ENCODE measurements around the gene ATP7A. TPM values are rescaled to one million over a fixed set of nuclear protein-coding genes. Genes with fewer than 3 reads are reported as not detected.

The ATP7A gene
- total and polyA plus RNA-seq, 7 experiments from 2014 or later, result 5.4 to 17.4 (median 13.4) TPM

DNA sequence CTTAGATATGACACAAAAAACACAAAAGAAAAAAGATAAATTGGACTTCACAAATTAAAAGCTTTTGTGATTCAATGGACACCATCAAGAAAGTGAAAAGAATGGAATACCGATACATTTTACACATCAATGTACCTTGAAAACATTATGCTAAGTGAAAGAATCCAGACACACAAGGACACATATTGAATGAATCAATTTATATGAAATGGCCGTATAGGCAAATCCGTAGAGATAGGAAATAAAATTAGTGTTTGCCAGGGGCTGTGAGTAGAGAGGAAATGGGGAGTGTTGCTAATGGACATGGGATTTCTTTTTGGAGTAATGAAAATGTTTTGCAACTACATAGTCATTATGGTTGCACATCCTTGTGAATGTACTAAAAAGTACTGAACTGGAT, 55.9 kb downstream of the ATP7A start:
- ATAC-seq (no peak), DNase-seq (no peak)
- H3K4me1 ChIP-seq (ENCODE audit: control insufficient read depth in 2 of 2, insufficient read depth in 2 of 2, low read length in 2 of 2), result no peaks in the 10 kb centered on the region
- POLR2A ChIA-PET, result no interaction called here
- Mint-ChIP-seq H3K4me3 (no peak overlapping the region), H3K9me3 (peaks cover 0 to 3% (median 0%) of the 10 kb centered on the region in 11 donors), H3K4me1 (peaks cover 10 to 19% (median 13%) of the 10 kb centered on the region in 7 donors), H3K27ac (no peak overlapping the region), H3K27me3 (no peaks in the 10 kb centered on the region), H3K36me3 (peaks cover 0 to 28% (median 17%) of the 10 kb centered on the region in 5 donors)
- H3K36me3 ChIP-seq (ENCODE audit: control insufficient read depth in 2 of 3, insufficient read depth in 3 of 3, low read length in 3 of 3), result no peaks in the 10 kb centered on the region
- no peak overlapping the region for H3K4me3 ChIP-seq (ENCODE audit: low read length)
- intact Hi-C loops (cut with micrococcal nuclease), result no loop called here
- H3K9me3 ChIP-seq (ENCODE audit: control insufficient read depth in 2 of 3, low read length in 3 of 3), result no peaks in the 10 kb centered on the region
- no peak overlapping the region for H3K27ac ChIP-seq (ENCODE audit: low read depth, low read length)
- no peaks in the 10 kb centered on the region for H3K27me3 ChIP-seq (ENCODE audit: control insufficient read depth in 2 of 2, insufficient read depth in 2 of 2, low read length in 2 of 2)
- CTCF ChIA-PET, result no interaction called here

DNA sequence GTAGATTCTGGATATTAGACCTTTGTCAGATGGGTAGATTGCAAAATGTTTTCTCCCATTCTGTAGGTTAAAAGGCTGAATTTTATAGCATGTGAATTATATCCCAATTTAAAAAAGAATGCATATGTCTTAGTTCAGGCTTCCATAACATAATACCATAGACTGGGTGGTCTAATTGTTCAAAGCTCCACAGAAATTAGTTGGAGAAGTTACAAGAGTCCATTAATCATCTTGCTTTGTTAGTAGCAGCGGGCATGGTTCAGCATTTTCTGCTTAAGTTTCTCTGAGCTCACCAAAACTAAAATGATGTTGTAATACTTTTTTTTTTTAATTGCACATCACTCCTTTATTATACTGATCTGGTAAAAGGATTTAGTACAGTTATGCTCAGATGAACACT, 57.1 kb downstream of the ATP7A start:
- no peak for ATAC-seq
- H3K27ac ChIP-seq (ENCODE audit: low read depth, low read length), result no peak overlapping the region
- no peak for DNase-seq
- Mint-ChIP-seq H3K36me3 (peaks cover 0 to 27% (median 17%) of the 10 kb centered on the region in 5 donors), H3K27me3 (no peaks in the 10 kb centered on the region), H3K27ac (no peak overlapping the region), H3K9me3 (peaks cover 0 to 3% (median 0%) of the 10 kb centered on the region in 11 donors), H3K4me1 (peaks cover under 1 to 7% (median 2%) of the 10 kb centered on the region in 7 donors), H3K4me3 (no peak overlapping the region)
- no peaks in the 10 kb centered on the region for H3K9me3 ChIP-seq (ENCODE audit: control insufficient read depth in 2 of 3, low read length in 3 of 3)
- H3K4me3 ChIP-seq (ENCODE audit: low read length), result no peak overlapping the region
- CTCF ChIA-PET, result no interaction called here
- intact Hi-C loops (cut with micrococcal nuclease), result no loop called here
- POLR2A ChIA-PET, result no interaction called here
- H3K27me3 ChIP-seq (ENCODE audit: control insufficient read depth in 2 of 2, insufficient read depth in 2 of 2, low read length in 2 of 2), result no peaks in the 10 kb centered on the region
- H3K4me1 ChIP-seq (ENCODE audit: control insufficient read depth in 2 of 2, insufficient read depth in 2 of 2, low read length in 2 of 2), result no peaks in the 10 kb centered on the region
- H3K36me3 ChIP-seq (ENCODE audit: control insufficient read depth in 2 of 3, insufficient read depth in 3 of 3, low read length in 3 of 3), result no peaks in the 10 kb centered on the region

DNA sequence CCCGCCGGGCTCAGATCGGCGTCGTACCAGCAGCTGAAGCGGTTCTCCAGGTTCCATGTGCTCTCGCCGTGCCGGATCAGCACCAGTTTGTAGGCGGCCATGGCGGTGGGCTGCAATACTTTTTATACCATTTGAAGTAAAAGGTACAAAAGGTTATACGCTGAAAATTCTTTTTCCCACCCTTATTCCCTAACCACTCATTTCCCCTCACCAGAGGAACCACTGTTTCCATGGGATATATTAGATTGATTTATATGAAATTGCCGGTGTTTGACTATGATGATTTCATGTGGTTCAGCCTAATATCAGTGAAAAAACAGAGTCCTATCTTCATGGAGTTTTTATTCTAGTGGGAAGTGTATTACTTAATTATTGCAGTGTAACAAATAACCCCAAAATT, 59.0 kb downstream of the ATP7A start, which contains the start of gene PGAM4:
Gene PGAM4 (minus strand): TSS at position 101 of the 400 bp plus-strand sequence. CDS start 0 bp downstream, at position 101.
- Histone ChIP-seq H3K4me3 (ENCODE audit: low read length) (no peak within 1 kb of the TSS), H3K27me3 (ENCODE audit: control insufficient read depth in 2 of 2, insufficient read depth in 2 of 2, low read length in 2 of 2) (no peaks in the 10 kb centered on the region), H3K4me1 (ENCODE audit: control insufficient read depth in 2 of 2, insufficient read depth in 2 of 2, low read length in 2 of 2) (no peaks in the 10 kb centered on the region), H3K9me3 (ENCODE audit: control insufficient read depth in 2 of 3, low read length in 3 of 3) (no peaks in the 10 kb centered on the region), H3K27ac (ENCODE audit: low read depth, low read length) (no peak within 1 kb of the TSS), H3K36me3 (ENCODE audit: control insufficient read depth in 2 of 3, insufficient read depth in 3 of 3, low read length in 3 of 3) (no peaks in the 10 kb centered on the region)
- peak within 1 kb of the TSS in 2 of 9 donors; percentile 56 to 59 for H3K27ac Mint-ChIP-seq
- CTCF ChIA-PET, result no interaction called here
- H3K9me3 Mint-ChIP-seq, result peaks cover 0 to 3% (median 0%) of the 10 kb centered on the region in 11 donors
- H3K4me1 Mint-ChIP-seq, result peaks cover 0 to 6% (median 0%) of the 10 kb centered on the region in 7 donors
- H3K36me3 Mint-ChIP-seq, result peaks cover 0 to 29% (median 17%) of the 10 kb centered on the region in 5 donors
- no peak within 1 kb of the TSS for H3K4me3 Mint-ChIP-seq
- POLR2A ChIA-PET, result no interaction called here
- H3K27me3 Mint-ChIP-seq, result no peaks in the 10 kb centered on the region
- intact Hi-C loops (cut with micrococcal nuclease), result no loop called here
- ATAC-seq (no peak), DNase-seq (no peak)

DNA sequence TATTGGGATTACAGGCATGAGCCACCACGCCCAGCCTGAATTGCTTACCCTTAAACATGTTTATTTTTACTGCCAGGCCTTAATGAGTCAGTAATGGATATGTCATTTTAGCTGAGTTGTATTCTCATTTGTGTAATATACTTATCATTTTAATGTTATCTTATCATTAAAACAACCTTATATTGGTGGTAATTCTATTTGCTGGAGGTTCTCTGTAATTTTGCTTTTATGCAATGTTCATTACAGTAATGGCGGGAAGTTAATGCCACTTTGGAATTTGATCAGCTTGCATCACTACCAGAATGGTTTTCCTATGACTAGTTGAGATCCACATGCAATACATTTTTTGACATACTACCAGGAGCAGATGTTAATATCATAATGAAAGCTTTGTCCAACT, 65.3 kb downstream of the ATP7A start:
- ChIA-PET CTCF (no interaction called here), POLR2A (no interaction called here)
- Histone ChIP-seq H3K27me3 (ENCODE audit: control insufficient read depth in 2 of 2, insufficient read depth in 2 of 2, low read length in 2 of 2) (no peaks in the 10 kb centered on the region), H3K4me1 (ENCODE audit: control insufficient read depth in 2 of 2, insufficient read depth in 2 of 2, low read length in 2 of 2) (no peaks in the 10 kb centered on the region), H3K36me3 (ENCODE audit: control insufficient read depth in 2 of 3, insufficient read depth in 3 of 3, low read length in 3 of 3) (no peaks in the 10 kb centered on the region), H3K27ac (ENCODE audit: low read depth, low read length) (no peak overlapping the region), H3K9me3 (ENCODE audit: control insufficient read depth in 2 of 3, low read length in 3 of 3) (no peaks in the 10 kb centered on the region), H3K4me3 (ENCODE audit: low read length) (no peak overlapping the region)
- peaks cover 0 to 3% (median 0%) of the 10 kb centered on the region in 7 donors for H3K4me1 Mint-ChIP-seq
- no peak for ATAC-seq
- H3K4me3 Mint-ChIP-seq, result no peak overlapping the region
- H3K27ac Mint-ChIP-seq, result no peak overlapping the region
- DNase-seq, result no peak
- intact Hi-C loops (cut with micrococcal nuclease), result no loop called here
- H3K9me3 Mint-ChIP-seq, result peaks cover 0 to 3% (median 0%) of the 10 kb centered on the region in 11 donors
- H3K27me3 Mint-ChIP-seq, result no peaks in the 10 kb centered on the region
- H3K36me3 Mint-ChIP-seq, result peaks cover 0 to 28% (median 14%) of the 10 kb centered on the region in 5 donors

DNA sequence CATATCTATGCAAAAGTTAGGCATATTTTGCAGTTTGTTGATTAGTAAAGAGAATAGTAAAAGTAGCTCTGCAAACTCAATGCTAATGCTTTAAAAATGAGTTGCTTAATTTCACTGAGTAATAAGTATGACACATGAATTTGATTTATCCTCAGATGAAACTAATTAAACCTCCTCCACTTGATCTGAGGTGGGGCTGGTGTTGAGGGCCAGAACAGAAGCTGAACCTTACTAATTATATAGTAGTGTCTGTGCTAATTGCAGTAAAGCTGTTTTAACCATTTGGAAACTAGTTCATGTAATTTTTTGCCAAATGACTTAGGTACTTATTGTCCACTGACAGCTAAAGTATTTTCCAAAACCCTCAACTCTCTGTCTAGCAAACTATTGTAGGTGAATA, 66.6 kb downstream of the ATP7A start:
- no peaks in the 10 kb centered on the region for H3K9me3 ChIP-seq (ENCODE audit: control insufficient read depth in 2 of 3, low read length in 3 of 3)
- H3K4me3 ChIP-seq (ENCODE audit: low read length), result no peak overlapping the region
- intact Hi-C loops (cut with micrococcal nuclease), result no loop called here
- no peak overlapping the region for H3K27ac ChIP-seq (ENCODE audit: low read depth, low read length)
- no peaks in the 10 kb centered on the region for H3K4me1 ChIP-seq (ENCODE audit: control insufficient read depth in 2 of 2, insufficient read depth in 2 of 2, low read length in 2 of 2)
- DNase-seq, result no peak
- ChIA-PET POLR2A (no interaction called here), CTCF (interaction anchor here (0.6 kb wide), 1 partner anchor 31 kb away, joined by 3 read pairs; no protein-coding TSS in a partner anchor)
- H3K36me3 Mint-ChIP-seq, result peaks cover 0 to 23% (median 10%) of the 10 kb centered on the region in 5 donors
- H3K4me3 Mint-ChIP-seq, result no peak overlapping the region
- H3K36me3 ChIP-seq (ENCODE audit: control insufficient read depth in 2 of 3, insufficient read depth in 3 of 3, low read length in 3 of 3), result no peaks in the 10 kb centered on the region
- ATAC-seq, result no peak
- H3K27ac Mint-ChIP-seq, result no peak overlapping the region
- H3K9me3 Mint-ChIP-seq, result peaks cover 0 to 3% (median 0%) of the 10 kb centered on the region in 11 donors
- H3K4me1 Mint-ChIP-seq, result no peaks in the 10 kb centered on the region
- no peaks in the 10 kb centered on the region for H3K27me3 ChIP-seq (ENCODE audit: control insufficient read depth in 2 of 2, insufficient read depth in 2 of 2, low read length in 2 of 2)
- H3K27me3 Mint-ChIP-seq, result no peaks in the 10 kb centered on the region

DNA sequence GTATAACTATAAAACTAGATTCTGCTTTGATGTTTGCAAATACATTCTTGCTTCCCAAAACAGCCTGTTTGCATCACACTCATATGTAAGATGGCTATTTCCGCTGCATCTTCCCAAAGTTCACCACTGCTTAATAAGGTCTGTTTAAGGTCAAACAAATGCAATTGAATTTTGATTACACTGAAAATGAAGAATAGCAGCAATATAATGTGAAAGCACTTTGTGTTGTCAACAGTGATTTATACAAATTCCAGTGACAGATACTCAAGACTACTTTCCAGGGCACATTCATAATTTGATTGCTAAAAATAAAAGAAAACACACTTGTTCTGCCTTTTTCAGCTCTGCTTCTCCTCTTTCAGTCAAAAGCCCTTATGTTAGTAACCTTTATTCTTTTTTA, 67.0 kb downstream of the ATP7A start:
- ChIA-PET CTCF (interaction anchor here (0.6 kb wide), 1 partner anchor 31 kb away, joined by 3 read pairs; no protein-coding TSS in a partner anchor), POLR2A (no interaction called here)
- intact Hi-C loops (cut with micrococcal nuclease), result no loop called here
- Mint-ChIP-seq H3K4me1 (no peaks in the 10 kb centered on the region), H3K4me3 (no peak overlapping the region), H3K27me3 (no peaks in the 10 kb centered on the region), H3K36me3 (peaks cover 0 to 23% (median 10%) of the 10 kb centered on the region in 5 donors), H3K9me3 (peaks cover 0 to 3% (median 0%) of the 10 kb centered on the region in 11 donors), H3K27ac (no peak overlapping the region)
- Histone ChIP-seq H3K27ac (ENCODE audit: low read depth, low read length) (no peak overlapping the region), H3K27me3 (ENCODE audit: control insufficient read depth in 2 of 2, insufficient read depth in 2 of 2, low read length in 2 of 2) (no peaks in the 10 kb centered on the region), H3K4me1 (ENCODE audit: control insufficient read depth in 2 of 2, insufficient read depth in 2 of 2, low read length in 2 of 2) (no peaks in the 10 kb centered on the region), H3K4me3 (ENCODE audit: low read length) (no peak overlapping the region), H3K36me3 (ENCODE audit: control insufficient read depth in 2 of 3, insufficient read depth in 3 of 3, low read length in 3 of 3) (no peaks in the 10 kb centered on the region), H3K9me3 (ENCODE audit: control insufficient read depth in 2 of 3, low read length in 3 of 3) (no peaks in the 10 kb centered on the region)
- ATAC-seq (no peak), DNase-seq (no peak)

DNA sequence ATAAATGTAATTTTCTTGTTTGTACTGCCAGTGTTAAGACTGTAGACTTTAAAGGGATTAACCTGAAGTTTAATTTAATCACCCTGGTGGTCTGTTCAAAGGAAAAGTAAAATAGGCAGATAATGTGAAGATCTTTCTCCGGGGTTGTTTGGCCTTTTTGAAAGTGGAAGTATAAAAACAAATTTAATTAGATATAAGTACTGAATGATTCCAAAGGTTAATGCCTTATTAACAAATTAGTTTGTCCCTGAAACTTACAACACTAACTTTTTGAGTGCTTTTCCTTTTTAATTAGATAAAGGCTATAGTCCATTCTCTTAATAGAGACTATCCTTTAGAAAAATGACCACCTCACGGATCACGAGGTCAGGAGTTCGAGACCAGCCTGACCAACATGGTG, 69.4 kb downstream of the ATP7A start:
- Mint-ChIP-seq H3K4me1 (no peaks in the 10 kb centered on the region), H3K27ac (no peak overlapping the region), H3K27me3 (no peaks in the 10 kb centered on the region), H3K4me3 (no peak overlapping the region), H3K36me3 (peaks cover 0 to 17% (median 10%) of the 10 kb centered on the region in 5 donors), H3K9me3 (peaks cover 0 to 3% (median 0%) of the 10 kb centered on the region in 11 donors)
- H3K9me3 ChIP-seq (ENCODE audit: control insufficient read depth in 2 of 3, low read length in 3 of 3), result no peaks in the 10 kb centered on the region
- ATAC-seq, result no peak
- no peaks in the 10 kb centered on the region for H3K27me3 ChIP-seq (ENCODE audit: control insufficient read depth in 2 of 2, insufficient read depth in 2 of 2, low read length in 2 of 2)
- intact Hi-C loops (cut with micrococcal nuclease), result no loop called here
- DNase-seq, result no peak
- no peak overlapping the region for H3K4me3 ChIP-seq (ENCODE audit: low read length)
- no peaks in the 10 kb centered on the region for H3K4me1 ChIP-seq (ENCODE audit: control insufficient read depth in 2 of 2, insufficient read depth in 2 of 2, low read length in 2 of 2)
- no peak overlapping the region for H3K27ac ChIP-seq (ENCODE audit: low read depth, low read length)
- H3K36me3 ChIP-seq (ENCODE audit: control insufficient read depth in 2 of 3, insufficient read depth in 3 of 3, low read length in 3 of 3), result no peaks in the 10 kb centered on the region
- CTCF ChIA-PET, result no interaction called here
- POLR2A ChIA-PET, result no interaction called here
